HG02571 (cell line): ENCODE data around the gene RAB1B.
"Not testable (repeated sequence)": the region's sequence is repeated elsewhere in the genome, so short reads cannot be mapped to it uniquely, and the experiment has no call there.

Experiments used
- ATAC-seq: cut with Tn5 transposase; IDR thresholded peaks from one replicate; pipeline ENCODE4 v1.9.1; 2021; ENCODE audit warnings: mild to moderate bottlenecking, moderate library complexity; ENCODE audit not compliant: unreplicated experiment

The RAB1B gene

DNA sequence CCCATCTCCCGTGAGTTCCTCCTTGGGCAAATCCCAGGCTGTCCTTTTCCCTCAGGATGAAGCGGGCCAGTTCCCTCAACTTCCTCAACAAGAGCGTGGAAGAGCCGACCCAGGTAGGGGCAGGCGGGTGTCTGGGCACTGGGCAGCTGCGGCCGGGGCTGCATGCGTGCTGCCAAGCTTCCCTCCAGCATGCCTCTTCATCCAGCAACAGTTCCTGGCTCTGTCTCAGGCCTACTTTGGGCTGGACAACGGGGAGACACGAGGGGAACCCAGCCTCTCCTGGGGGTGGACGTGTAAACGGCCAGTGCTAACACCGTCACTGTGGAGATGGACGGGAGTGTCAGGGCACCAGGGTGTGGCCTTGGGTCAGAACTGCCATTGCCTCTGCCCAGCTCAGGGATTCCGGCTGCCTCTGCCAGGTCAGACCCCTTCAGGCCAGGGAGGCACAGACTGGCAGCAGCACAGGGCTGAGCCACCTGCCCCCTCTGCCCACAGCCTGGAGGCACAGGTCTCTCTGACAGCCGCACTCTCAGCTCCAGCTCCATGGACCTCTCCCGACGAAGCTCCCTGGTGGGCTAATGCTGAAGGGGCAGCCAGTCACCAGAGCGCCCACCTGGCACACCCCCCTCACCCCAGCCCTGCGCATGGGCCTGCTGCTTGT lies 1.9 kb upstream of the RAB1B start:
- ATAC-seq: no peak

GRCh38 chr11:66267039-66267378 lies 1.4 kb upstream of the RAB1B start:
- no peak for ATAC-seq

DNA sequence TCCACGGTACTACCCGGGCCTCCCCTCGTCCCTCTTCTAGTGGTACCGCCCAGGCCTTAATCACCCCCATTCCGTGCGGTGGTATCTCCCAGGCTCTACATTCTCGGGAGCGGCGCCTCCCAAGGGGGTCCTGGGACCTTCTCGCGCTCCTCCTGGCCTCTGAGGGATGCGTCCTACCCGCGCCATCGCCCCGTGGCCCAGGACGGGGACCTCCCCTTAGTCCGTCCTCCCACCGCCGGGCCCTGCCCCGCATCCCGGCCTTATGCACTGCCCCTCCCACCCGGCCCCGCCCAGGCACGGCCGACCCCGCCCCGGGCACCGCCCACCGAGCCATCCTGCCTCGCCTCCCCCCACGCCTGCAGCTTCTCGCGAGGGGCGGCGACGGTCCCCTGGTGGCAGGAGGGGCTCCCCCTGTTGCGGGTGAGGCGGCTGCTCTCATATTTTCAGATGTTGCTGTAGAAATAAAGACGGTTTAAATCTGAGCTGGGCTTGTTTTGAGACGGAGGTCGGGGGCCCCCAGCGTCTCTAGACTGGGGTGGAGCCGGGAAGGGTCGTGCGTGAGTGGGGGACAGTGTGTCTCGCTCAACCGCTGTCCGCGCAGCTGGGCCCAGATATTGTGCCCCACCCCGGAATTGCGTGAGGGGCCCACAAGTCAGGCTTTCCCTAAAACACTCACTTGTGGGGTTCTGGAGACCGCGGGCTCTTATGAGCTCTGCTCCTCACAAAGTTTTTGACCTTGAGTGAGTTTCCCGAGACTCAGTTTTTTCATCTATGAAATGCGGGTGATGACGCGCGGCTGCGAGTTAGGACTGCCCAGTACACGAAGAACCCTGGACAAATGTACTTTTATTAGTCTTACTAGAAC lies 828 bp upstream of the RAB1B start:
- ATAC-seq: peak; percentile 36

GRCh38 chr11:66268952-66269905 lies 790 bp downstream of the RAB1B start:
- ATAC-seq: no peak

DNA sequence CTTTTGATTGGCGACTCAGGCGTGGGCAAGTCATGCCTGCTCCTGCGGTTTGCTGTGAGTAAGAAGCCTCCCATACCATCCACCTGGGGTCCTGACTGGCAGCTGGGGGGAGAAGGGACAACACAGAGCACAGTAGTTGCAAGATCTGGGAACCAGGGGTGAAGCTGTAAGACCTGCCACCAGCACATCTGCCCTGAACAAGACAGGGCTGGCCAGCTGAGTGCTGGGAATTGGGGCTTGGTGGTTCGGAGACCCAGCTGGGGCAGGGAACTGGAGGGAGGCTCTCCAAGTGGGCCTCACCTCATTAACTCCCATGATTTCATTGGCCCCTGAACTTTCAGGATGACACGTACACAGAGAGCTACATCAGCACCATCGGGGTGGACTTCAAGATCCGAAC lies 3.4 kb downstream of the RAB1B start:
- no peak for ATAC-seq

- no peak for ATAC-seq
Observed at GRCh38 chr11:66272596-66272995, 4.2 kb downstream of the RAB1B start.

- no peak for ATAC-seq
Observed at GRCh38 chr11:66274219-66274618, 5.8 kb downstream of the RAB1B start.

DNA sequence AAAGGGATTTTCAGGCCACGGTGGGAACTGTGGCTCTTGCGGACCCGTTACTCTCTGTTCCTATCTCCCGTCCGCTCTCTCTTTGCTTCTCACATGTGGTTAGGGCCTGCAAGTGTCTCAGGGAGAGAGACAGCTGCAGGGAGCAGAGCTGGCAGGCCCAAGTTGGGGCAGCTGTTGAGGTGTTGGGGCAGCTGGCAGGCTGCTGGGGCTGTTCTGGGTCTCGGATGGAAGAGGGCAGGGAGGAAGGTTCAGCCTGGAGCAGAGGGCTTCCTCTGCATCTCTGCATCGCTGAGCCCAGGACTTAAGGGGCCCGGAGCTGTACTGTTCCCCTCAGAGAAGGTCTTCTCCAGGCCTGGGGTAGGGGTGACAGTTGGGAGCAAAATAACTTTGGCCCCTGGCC lies 7.0 kb downstream of the RAB1B start:
- ATAC-seq: no peak

- no peak for ATAC-seq
Observed at GRCh38 chr11:66275984-66276612, 7.7 kb downstream of the RAB1B start.

DNA sequence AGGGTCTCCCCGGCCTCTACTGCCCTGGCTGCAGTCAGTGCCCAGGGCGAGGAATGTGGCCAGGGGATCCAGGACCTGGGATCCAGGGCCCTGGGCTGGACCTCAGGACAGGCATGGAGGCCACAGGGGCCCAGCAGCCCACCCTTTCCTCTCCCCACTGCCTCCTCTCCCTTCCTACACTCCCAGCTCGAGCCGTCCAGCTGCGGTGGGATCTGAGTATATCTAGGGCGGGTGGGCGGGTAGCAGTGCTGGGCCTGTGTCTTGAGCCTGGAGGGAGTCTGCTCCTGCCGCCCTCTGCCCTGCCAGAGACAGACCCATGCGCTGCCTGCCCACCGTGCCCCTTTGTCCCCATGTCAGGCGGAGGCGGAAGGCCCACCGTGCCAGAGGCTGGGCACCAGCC lies 8.2 kb downstream of the RAB1B start:
- ATAC-seq: not testable (repeated sequence)

GRCh38 chr11:66277064-66277463 lies 8.6 kb downstream of the RAB1B start:
- ATAC-seq: not testable (repeated sequence)

- ATAC-seq: no peak
Observed at GRCh38 chr11:66277471-66278362, 9.3 kb downstream of the RAB1B start, which contains the start of gene CNIH2. Gene CNIH2 (plus strand): TSS chr11:66278175. CDS start chr11:66278457, 282 bp downstream.

DNA sequence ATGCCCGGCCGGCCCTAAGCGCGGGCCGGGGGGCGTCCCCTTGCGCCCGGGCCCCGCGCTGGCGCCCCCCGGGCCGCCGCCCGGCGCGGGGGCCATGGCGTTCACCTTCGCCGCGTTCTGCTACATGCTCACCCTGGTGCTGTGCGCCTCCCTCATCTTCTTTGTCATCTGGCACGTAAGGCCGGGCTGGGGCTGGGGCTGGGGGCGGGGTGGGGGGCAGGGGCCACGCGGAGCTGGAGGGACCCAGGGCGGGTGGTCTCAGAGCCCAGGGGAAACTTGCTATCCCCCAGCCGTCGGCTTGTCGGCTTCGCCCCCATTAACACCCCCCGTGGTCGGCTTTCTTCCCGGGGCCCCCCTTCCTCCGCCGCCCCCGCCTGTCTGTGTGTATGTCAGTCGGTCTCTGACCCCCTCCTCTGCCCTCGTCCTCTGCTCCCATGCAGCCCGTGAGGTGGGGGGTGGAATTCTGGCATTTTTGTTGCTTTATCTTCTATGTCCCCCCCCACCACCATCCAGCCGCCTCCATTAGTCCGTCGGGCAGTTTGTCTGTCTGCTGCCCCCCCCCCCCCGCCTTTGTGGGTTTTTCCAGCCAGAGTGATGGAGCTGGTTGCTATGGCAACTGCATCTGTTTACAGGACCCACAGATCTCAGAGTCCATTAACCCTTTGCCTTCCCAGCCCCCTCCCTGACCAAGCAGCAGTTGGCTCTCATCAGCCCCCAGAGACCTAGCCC lies 10.1 kb downstream of the RAB1B start:
- ATAC-seq: no peak

GRCh38 chr11:66279092-66279734 lies 10.8 kb downstream of the RAB1B start:
- no peak for ATAC-seq

DNA sequence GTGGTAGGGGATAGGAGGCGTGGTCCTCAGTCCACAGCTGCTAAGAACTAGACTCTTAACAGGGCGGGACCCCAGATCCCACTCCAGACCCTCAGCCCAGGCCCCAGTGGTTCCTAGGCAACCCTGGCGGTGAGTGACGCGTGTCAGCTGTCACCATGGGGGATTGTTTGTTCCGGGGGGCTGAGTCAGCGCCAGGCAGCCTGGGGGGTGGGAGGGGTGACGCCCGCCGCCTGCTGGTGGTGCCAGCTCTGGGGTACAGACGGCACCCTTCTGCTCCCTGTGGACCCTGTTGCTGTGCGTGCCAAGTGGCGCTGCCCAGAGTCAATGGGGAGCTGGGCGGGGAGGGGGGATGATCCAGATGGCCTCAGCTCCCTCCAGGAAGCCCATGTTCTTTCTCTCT lies 12.0 kb downstream of the RAB1B start:
- no peak for ATAC-seq

DNA sequence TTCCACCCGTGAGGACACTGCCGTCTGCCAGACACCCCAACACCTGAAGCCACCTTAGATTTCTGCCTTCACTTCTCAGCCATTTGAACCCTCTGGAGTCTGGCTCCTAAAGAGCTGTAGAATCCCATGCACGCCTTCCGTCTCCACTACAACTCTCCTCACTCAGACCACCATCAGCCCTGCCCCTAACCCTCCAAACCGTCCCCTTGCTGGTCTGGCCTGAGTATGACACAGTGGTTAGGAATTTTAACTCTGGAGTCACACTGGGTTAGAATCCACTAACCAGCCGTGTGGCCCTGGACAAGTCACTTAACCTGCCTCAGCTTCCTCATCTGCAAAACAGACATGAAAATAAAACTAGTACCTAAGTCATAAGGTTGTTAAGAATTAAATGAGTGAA lies 12.6 kb downstream of the RAB1B start:
- ATAC-seq: no peak

DNA sequence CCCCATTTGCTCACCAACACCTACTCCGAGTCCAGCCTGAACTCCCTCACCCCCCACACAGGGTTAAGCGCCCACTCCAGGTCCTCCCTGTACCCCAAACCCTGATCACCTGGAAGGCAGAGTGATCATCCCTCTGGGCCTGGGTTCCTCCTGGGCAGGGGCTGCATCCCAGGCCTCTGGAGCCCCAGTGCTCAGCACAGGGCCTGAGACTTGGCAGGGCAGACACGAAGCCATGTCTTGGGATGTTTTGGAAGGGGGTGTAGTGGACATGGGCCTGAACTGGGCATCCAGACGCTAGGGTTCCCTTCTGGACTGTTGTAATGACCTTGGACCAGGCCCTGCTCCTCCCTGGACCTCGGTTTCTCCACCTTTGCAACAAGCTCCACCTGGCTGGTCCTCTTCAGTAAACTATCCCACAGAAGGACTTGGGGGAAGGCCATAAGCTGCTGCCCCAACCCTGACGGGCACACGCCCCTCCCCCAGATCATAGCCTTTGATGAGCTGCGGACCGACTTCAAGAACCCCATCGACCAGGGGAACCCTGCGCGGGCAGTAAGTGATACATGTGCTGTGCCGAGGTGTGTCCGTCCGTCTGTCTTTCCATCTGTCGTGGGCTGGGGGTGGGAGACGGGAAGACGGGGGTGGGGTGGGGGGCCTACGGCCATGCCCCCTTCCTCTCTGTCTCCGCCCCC lies 13.5 kb downstream of the RAB1B start:
- no peak for ATAC-seq
